DND-41 (cell line): ENCODE data around the gene PAFAH1B2.

Experiments
- ATAC-seq: fragments of 200-7000 bp; cut with Tn5 transposase; 3 replicates; pipeline ENCODE4 v1.9.1; 2021; ENCODE audit warnings: low read depth; ENCODE audit not compliant: insufficient read depth
- DNase-seq: peaks from one replicate; pipeline ENCODE4 v3.0.0-alpha.2; 2020
- H2AFZ ChIP-seq: 2 replicates; pipeline ENCODE4 v1.6.0; 2012; ENCODE audit warnings: low read depth, low read length
- H3K27ac ChIP-seq: 2 replicates; pipeline ENCODE4 v1.5.1; 2012; ENCODE audit warnings: low read length, inconsistent platforms
- H3K27me3 ChIP-seq: fragments of 200-600 bp; sonication (generic); 2 replicates; pipeline ENCODE4 v1.6.0; 2012; ENCODE audit warnings: low read length, mild to moderate bottlenecking, inconsistent platforms; ENCODE audit not compliant: insufficient read depth, poor library complexity
- H3K36me3 ChIP-seq: 2 replicates; pipeline ENCODE4 v1.5.1; 2012; ENCODE audit warnings: low read length, inconsistent platforms; ENCODE audit not compliant: insufficient read depth
- H3K4me1 ChIP-seq: 2 replicates; pipeline ENCODE4 v1.5.1; 2012; ENCODE audit warnings: mild to moderate bottlenecking, low read length; ENCODE audit not compliant: insufficient read depth
- H3K4me2 ChIP-seq: 2 replicates; pipeline ENCODE4 v1.6.0; 2012; ENCODE audit warnings: mild to moderate bottlenecking, moderate library complexity, low read length, inconsistent platforms; ENCODE audit not compliant: insufficient read depth
- H3K4me3 ChIP-seq, 2 experiments: fragments of 200-600 bp in 1 of 2; shearing (Covaris generic) in 1 of 2; 2 replicates each; pipeline ENCODE4 v1.5.1; 2012 to 2016; ENCODE audit warnings: inconsistent platforms in 2 of 2, low read length in 2 of 2, mild to moderate bottlenecking in 2 of 2, low read depth in 1 of 2, moderate library complexity in 1 of 2
- H3K79me2 ChIP-seq: 2 replicates; pipeline ENCODE4 v1.6.0; 2012; ENCODE audit warnings: low read length, inconsistent platforms; ENCODE audit not compliant: insufficient read depth
- H3K9ac ChIP-seq: 2 replicates; pipeline ENCODE4 v1.6.0; 2012; ENCODE audit warnings: low read depth, mild to moderate bottlenecking, inconsistent platforms, low read length, moderate library complexity
- H3K9me3 ChIP-seq: 2 replicates; pipeline ENCODE4 v1.5.1; 2012; ENCODE audit warnings: low read length, moderate library complexity, mild to moderate bottlenecking, inconsistent platforms; ENCODE audit not compliant: insufficient read depth, severe bottlenecking
- H4K20me1 ChIP-seq: 2 replicates; pipeline ENCODE4 v1.6.0; 2012; ENCODE audit warnings: low read length; ENCODE audit not compliant: insufficient read depth
- EZH2 ChIP-seq: IDR thresholded peaks from 3 replicates; pipeline ENCODE4 v1.6.1; 2012; ENCODE audit warnings: borderline replicate concordance, low read depth, mild to moderate bottlenecking, moderate library complexity, low read length, inconsistent platforms; ENCODE audit not compliant: severe bottlenecking
- TF ChIP-seq, protein P1 (sequence below): IDR thresholded peaks from 2 replicates; pipeline ENCODE4 v1.5.1; 2012; ENCODE audit warnings: borderline replicate concordance, low read length, moderate library complexity, mild to moderate bottlenecking; ENCODE audit not compliant: poor library complexity, severe bottlenecking; ENCODE audit errors: extremely low read depth

Gene PAFAH1B2

DNA sequence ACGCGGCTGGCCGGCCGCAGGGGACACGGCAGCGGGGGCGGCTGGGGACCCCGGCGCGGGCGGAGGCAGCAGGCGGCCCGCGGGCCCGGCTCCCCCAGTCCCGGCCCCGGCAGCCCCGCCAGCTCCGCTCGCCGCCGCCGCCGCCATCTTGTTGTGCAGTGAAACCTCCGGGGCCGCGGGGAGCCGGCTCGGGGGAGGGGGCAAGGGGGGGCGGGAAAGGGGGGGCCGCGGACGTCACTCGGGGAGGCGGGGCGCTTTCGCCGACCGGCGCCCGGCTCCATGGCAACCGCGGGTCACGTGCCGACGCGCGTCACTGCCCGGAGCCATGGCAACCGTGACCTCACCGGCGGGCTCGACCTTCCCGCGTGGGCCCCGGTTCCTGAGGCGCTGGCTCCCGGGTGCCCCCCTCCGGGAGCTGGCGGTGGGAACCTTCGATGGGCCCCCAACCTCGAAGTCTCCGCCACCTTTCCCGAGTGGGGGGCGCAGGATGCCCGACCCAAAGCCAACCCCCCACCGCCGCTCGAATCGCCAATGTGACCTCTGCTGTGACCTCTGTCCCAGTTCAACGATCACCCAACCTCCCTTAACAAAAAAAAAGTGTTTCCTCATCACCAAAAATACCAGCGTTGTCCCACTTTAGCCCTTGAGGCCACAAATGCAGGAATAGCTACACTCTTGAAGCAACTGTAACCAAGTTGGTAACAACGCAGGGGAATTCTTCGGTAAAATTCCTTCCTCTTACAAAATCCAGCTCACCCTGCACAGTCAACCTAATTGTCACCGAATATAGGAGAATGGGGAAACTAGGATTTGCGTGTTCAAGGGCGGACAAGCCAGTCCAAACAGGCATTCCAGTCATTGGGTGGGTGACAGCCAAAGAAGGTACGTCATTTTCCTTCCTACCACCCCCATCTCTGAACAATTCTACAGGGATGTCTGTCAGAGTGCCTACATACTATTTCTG lies 45.5 kb upstream of the PAFAH1B2 start, which contains the start of gene SIK3:
SIK3 (minus strand) TSS at position 160 of the 964 bp plus-strand sequence; CDS start at position 147, 13 bp downstream.
- Histone ChIP-seq H3K9ac (peak within 1 kb of the TSS; percentile 87), H3K4me1 (peaks cover 32% of the 10 kb centered on the region), H4K20me1 (peaks cover 6% of the 10 kb centered on the region; the same call in 1 of the 2 replicates), H2AFZ (peak within 1 kb of the TSS; percentile 87), H3K4me2 (peak within 1 kb of the TSS; percentile 78), H3K36me3 (no peaks in the 10 kb centered on the region), H3K9me3 (no peaks in the 10 kb centered on the region), H3K79me2 (peaks cover 46% of the 10 kb centered on the region), H3K27me3 (no peaks in the 10 kb centered on the region), H3K4me3 (peak within 1 kb of the TSS; percentile 59 to 85; a peak in 3 of 4 replicates), H3K27ac (peak within 1 kb of the TSS; percentile 74)
- ATAC-seq (peak; percentile 82), DNase-seq (peak; percentile 90)
- TF ChIP-seq, protein P1, sequence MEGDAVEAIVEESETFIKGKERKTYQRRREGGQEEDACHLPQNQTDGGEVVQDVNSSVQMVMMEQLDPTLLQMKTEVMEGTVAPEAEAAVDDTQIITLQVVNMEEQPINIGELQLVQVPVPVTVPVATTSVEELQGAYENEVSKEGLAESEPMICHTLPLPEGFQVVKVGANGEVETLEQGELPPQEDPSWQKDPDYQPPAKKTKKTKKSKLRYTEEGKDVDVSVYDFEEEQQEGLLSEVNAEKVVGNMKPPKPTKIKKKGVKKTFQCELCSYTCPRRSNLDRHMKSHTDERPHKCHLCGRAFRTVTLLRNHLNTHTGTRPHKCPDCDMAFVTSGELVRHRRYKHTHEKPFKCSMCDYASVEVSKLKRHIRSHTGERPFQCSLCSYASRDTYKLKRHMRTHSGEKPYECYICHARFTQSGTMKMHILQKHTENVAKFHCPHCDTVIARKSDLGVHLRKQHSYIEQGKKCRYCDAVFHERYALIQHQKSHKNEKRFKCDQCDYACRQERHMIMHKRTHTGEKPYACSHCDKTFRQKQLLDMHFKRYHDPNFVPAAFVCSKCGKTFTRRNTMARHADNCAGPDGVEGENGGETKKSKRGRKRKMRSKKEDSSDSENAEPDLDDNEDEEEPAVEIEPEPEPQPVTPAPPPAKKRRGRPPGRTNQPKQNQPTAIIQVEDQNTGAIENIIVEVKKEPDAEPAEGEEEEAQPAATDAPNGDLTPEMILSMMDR = peak; percentile 61
- TF ChIP-seq EZH2 = no peak

DNA sequence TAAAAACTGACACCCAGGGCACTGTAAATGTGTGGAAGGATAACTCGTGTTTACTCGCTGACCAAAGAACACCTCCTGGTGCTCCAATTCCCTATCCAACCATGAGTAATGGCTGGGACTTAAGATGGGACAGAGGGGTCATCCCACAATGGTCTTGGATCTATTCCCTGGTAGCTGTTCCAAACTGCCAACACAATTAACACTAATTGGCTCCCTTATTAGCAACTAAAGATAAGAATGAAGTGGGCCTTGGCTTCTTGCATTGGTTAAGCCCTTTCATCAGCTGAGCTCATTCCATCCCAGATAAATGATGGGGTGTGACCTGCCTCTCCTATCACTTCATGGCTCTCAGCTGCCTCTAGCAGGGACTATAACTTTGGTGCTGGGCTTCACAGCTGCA lies 44.4 kb upstream of the PAFAH1B2 start:
- Histone ChIP-seq H3K4me1 (peaks cover 32% of the 10 kb centered on the region), H3K27ac (no peak overlapping the region), H3K79me2 (peaks cover 34% of the 10 kb centered on the region), H3K27me3 (no peaks in the 10 kb centered on the region), H3K4me2 (no peak overlapping the region), H3K9me3 (no peaks in the 10 kb centered on the region), H2AFZ (no peak overlapping the region), H3K36me3 (no peaks in the 10 kb centered on the region), H4K20me1 (peaks cover 5% of the 10 kb centered on the region; the same call in 1 of the 2 replicates), H3K9ac (no peak overlapping the region), H3K4me3 (no peak overlapping the region)
- no peak for DNase-seq
- TF ChIP-seq, protein P1 = no peak
- TF ChIP-seq EZH2 = no peak
- no peak for ATAC-seq

DNA sequence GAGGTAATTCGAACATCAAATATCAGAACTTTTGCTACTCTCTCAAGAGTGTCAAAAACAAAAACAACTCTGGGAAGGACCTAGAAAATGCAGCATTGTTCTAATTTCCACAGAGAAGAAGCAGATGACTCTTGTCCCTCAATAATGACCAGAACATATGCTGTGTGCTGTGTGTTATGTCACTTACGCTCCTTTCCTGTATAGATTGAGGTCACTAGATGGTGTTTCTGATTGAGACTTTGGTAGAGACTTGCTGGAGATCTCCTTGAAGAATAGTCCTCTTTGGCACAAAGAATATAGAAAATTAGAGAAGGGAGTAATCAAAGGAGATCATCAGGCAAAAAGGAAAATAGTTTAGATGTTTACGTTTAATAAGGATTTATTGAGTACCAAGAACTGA lies 43.5 kb upstream of the PAFAH1B2 start:
- TF ChIP-seq, protein P1 = no peak
- TF ChIP-seq EZH2 = no peak
- H3K4me3 ChIP-seq = no peak overlapping the region
- no peaks in the 10 kb centered on the region for H3K9me3 ChIP-seq
- no peak overlapping the region for H2AFZ ChIP-seq
- H3K79me2 ChIP-seq = peaks cover 26% of the 10 kb centered on the region
- peaks cover under 1% of the 10 kb centered on the region; the same call in 1 of the 2 replicates for H4K20me1 ChIP-seq
- H3K36me3 ChIP-seq = no peaks in the 10 kb centered on the region
- DNase-seq = no peak
- no peak overlapping the region for H3K27ac ChIP-seq
- no peak overlapping the region for H3K9ac ChIP-seq
- H3K4me1 ChIP-seq = peaks cover 28% of the 10 kb centered on the region
- H3K4me2 ChIP-seq = no peak overlapping the region
- H3K27me3 ChIP-seq = no peaks in the 10 kb centered on the region
- ATAC-seq = no peak
